Measurements from ENCODE around the gene MOG.
A peak's percentile ranks its signal among the peaks of the same experiment; 100 is the strongest.

Gene MOG

DNA sequence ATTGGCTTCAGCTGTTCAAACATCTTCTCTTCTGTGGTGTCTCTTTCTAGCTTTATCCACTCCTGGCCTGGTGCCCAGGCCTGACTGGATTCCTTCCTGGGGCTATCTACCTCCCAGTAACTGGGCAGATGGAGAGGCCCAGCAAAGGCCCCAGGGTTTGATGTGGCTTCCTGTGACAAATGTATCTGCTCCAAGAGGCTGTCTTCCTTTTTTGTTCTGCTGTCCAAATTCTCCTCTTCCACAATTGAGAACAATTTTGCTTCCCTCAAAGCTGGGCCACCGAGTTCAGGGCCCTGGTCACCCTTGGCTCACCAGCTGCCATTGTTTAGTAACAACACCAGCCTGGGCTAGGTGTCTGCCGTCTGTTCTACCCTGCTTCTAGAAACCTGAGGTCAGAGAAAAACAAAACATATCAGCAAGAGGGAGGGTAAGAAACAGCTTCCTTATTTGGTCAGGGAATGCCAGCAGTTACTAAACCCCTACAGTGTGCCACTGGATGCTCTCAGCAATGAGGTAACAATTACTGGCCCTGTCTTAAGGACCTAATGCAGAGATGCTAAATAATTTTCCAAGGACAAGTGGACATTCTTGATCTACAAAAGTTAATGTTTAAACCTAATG, 20.2 kb downstream of the MOG start:
- DNase-seq = peak; percentile 5

DNA sequence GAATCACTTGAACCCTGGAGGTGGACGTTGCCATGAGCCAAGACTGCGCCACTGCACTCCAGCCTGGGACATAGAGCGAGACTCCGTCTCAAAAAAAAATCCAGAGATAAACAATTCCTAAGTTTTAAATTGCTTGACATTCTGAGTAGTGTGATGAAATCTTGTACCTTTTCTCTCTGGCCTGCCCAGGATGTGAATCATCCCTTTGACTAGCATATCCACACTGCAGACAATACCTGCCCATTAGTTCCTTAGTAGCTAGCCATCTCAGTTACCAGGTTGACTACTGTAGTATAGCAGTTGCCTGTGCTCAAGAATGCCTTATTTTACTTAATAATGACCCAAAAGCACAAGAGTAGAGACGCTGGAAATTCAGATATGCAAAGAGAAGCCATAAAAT, 21.2 kb downstream of the MOG start:
- no peak for DNase-seq

DNA sequence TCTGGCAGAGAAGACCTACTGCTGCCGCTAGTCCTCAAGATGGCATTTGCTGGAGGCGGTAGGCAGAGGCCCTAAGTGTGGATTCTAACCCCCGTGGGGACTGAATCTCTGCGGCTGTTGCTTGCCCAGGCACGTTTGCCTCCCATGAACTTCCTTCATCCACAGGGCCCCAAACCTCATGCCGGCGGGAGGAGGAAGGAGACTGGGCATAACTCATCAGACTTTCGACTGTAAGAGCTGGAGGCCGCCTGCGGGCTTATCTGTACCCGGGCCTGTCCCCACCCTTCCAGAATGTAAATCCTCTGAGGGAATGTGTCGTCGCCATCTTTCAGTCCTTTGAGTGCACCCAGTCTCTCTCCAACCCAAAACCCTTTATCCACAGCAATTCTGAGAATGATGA, 23.1 kb downstream of the MOG start:
- DNase-seq = no peak

DNA sequence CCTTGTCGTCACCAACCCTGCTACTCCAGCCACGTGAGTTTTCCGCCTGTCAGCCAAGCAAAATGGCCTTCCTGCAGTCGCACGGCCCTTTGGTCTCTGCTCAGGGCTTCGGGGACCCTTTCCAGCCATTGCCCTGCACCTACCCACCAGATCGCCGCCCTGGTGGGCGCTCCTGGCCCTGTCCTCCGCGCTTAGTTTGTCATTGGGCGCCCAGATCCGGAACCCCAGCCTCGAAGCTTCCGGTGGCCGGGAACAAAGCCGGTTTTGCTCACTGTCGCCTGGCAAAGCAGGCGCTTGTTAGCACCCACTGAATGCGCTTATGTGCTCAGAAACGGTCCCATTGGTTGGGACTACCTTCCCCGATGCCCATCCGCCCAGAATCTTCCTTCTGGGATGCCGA, 23.5 kb downstream of the MOG start:
- DNase-seq = no peak

DNA sequence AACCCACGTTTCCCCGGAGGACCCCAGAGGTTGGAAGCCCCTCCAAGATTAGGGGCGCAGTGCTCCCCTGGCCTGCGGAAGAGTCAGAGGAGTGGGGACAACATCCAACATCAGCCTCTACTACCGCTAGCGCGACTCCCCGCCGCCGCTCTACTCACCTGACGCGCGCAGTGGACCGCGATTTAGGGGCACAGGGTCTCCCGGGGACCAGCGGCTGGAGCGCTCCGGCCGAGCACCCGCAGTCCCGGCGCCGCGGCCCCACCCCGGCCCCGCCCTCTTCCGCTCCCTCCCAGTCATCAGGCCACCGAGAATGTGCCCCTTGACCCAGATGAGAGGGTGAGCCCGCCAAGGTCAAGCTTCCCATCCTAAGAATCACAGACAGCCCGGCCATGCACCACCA, 24.0 kb downstream of the MOG start, which contains the start of gene ZFP57:
Gene ZFP57, minus strand, starts transcription at position 249 of the 400 bp plus-strand sequence. CDS start 4,149 bp downstream, outside the sequence.
- DNase-seq = no peak

DNA sequence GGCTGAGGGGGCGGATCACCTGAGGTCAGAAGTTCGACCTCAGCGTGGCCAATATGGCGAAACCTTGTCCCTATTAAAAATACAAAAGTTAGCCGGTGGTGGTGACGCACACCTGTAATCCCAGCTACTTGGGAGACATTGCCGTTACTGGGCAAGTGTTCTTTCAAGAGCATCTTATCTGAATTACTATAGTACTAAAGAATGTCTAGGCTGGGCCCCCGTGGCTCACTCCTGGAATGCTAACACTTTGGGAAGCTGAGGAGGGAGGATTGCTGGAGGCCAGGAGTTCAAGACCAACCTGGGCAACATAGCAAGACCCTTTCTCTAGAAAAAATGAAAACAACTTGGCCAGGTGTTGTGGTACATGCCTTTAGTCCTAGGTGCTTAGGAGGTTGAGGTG, 24.9 kb downstream of the MOG start:
- DNase-seq = no peak

DNA sequence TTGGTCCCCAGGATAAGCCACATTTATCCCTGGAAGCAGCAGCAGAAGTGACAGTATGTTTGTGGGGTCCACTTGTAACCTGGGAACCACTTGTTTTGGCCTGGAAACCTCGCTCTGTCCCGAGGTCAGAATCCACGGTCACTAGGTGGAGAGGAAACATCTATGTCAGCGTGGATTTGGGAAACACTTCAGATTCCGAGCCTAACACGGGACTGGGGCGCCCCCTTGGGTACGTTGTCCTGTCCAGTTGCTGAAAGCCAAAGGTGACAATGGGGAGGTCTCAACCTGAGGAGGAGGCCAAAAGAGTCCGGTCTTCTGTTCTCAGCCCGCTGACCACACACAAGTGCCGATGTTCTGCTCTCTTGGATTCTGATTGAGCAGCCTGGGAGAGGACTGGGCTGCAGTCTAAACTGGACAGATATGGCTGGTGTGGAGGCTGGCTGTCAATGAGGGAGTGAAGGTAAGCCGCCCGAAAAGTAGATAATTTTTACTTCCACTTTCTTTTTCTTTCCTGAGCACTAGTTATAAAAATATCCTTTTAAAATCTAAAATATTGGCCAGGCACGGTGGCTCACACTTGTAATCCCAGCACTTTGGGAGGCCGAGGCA, 28.9 kb downstream of the MOG start:
- DNase-seq = no peak

DNA sequence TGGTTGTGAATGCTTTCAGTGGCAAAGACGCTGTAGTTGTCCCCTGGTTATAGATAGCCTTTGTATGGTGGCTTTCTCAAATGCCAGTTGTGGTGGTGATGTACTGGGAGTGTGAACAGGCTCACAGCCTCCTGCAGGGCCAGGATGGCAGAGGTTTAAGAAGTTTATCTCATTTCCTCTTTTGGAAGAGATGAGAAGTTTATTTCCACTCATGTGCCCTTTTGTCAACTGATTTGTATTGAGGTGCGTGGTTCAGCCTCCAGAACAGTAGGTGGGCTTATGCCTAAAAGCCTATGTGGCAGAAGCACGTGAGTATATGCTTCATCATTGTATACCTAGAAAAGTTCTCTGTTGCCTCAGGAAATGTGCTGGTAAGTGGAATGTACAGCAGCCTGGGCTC, 37.7 kb downstream of the MOG start:
- DNase-seq = no peak

DNA sequence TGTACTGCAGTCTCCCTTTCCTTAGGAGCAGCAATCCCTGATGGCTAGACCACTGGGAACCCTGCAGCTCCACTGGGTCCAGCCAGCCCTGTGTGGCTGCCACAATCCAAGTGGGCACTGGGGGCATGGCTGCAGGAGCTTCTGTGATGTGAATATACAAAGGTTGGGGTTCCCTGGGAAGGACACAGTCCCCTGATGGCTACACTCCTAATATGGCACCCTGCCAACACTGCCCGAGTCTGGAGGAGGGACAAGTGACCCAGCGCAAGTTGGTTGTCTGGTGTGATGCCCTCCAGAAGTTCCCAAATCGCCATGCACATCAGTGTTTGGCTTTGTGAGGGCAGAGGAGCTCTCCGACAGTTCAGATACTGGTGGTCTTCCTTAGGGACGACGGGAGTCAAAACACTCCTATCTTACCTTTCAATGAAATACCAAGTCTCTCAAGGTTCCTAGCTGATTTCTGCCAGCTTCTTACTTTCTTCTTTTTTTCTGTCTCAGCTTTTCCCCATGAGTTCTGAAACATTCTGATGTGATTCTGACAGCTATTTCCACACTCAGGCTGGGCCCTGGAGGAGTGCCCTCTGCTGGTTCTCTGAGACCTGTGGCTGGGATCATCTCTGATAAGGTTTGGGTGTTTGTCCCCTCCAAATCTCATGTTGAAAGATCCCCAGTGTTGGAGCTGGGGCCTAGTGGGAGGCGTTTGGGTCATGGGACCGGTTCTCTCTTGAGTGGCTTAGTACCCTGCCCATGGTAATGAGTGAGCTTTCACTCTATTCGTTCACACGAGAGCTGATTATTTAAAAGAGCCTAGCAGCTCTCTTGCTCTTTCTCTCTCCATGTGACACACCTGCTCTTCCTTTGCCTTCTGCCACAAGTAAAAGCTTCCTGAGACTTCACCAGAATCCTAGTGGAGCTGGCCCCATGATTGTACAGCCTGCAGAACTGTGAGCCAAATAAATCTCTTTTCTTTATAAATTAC, 39.5 kb downstream of the MOG start:
- DNase-seq = no peak

DNA sequence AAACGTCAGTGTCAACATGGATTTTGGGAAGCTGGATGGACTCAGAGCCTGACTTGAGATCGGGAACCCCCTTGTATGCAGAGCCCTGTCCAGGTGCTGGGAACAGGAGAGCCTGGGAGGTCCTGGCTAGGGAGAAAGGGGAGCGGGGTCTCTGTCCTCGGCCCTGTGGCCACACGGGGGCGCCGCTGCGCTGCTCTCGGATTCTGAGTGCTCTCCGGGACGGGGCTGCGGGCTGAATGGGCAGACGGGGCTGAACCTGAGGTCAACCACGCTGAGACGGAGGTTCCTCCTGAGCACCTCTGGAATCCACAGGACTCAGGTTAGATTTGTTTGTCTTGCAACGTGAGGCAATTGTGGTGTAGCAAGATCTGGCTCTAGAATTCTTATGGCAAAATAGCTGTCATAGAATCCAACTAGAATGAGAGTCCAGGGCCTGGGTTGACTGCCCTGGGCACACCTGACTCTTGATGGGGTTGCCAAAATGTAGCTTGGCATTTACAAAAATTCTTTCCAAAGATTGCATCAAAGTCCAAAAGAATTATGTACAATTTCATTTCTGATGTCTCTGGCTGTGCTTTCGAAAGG, 45.7 kb downstream of the MOG start:
- DNase-seq = no peak

DNA sequence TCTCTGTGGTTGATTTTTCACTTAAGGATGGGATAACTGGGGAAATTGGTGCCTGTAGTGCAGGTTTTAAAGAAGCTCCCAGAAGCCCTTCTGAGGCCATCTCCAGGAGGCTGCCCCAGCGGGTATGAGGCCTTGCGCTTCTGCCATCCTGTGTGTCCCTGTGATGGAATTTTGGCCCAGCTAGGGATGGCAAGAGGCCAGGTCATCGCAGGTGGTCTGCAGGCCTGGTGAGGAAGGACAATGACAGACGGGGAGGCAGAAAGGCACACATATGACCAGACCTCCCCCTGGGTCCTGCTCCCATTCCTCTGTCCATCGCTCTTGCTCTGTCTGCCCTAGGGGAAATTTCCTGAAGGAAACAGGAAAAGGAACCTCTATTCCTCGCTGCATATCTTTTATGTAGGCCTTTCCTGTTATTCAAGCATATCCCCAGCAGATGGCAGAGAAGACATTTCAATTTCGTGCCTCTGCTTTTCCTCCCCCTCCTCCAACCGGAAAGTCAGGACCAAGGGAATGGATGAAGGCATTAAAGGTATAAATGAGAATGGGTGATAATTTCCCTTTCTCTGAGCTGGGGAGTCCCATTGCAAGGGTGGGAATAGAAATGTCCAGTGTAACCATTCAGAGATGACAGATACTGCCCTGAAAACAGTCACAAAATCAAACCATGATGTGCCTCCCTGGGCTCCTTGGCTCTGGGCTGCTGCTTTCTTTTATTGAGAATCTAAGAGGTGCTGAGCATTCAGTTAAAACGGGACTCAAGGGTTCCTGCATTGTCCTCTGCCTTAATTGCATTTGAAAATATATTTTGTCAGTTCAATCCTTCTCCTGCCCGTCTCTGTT, 48.7 kb downstream of the MOG start:
- peak; percentile 46 for DNase-seq

DNA sequence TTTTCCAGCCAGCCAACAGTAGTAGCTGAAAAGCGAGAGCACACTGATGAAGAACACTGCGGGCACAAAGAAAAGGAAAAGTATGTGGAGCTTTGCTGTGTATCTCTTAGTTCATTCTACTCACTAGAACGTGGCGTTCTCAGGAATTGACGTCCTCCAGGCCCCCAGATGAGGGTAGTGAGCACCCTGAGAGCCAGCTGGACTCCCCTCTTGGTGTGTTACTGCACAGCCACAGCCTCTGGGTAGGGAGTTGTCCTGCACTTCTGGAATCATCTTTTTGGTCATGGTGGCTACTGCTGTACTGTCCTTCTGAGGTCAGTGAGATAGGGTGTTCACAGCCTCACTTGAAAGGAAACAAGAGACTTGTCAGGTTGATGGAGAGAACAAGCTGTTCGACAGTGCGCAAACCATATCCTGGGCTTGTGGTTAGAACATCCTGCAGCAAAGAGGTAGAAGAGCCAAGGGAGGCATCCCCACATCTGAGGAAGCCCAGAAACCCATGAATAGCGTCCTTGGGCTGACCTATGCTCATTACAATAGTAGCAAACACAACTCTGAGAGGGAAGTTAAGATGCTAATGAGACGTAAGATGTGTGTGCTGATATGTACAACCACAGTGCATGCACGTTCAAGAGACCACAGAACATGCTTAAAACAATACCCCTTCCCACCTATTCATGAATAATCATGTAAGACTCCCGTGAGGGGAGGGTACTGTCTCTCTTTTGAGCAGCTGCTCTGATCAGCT, 51.7 kb downstream of the MOG start:
- DNase-seq = no peak

DNA sequence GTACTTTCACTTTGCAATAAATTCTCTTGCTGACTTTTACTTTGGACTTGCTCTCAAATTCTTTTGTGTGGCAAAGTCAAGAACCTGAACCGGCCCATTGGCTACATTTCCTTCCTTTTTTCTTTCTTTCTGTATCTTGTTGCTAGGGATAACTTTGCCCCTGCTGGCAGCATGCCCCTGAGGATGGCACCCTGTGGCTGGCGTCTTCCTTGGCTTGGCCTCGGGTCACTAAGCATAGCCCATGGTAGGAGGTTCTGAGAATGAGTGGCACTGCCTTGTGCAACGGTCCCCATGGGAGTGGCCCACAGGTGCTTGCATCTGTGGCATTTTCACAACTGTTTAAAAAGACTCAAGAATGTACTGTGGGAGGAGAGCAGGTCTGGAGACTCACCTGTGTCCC, 52.3 kb downstream of the MOG start:
- no peak for DNase-seq

DNA sequence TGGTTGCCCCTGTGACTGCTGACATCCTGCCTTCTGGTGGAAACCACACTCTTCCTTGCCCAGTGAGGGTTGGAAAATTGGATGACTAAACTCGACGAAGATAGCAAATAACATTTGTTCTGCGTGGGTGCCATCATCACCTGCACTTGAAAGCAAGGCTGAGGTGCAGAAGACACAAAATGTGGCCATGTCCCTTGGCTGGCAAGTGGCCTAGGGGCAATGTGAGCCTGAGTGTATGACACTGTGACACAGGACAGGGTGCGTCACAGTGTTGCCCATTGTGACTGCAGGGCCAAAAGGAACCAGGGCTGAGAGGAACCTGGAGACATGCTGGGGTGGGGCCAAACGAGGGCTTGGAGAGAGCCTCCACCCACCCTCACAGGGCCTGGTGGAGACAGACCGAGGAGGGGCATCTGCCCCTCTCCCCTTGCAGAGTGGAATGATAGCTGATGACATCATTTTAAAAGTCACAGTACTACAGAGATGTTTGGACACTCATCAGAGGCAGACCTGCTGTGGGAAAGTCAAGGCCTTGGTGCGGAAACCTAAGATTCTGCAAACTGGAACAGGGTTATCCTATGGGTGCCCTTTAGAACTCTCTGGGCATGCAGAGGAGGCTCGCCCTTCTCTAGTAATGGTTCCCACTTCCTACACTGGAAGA, 53.5 kb downstream of the MOG start:
- no peak for DNase-seq

DNA sequence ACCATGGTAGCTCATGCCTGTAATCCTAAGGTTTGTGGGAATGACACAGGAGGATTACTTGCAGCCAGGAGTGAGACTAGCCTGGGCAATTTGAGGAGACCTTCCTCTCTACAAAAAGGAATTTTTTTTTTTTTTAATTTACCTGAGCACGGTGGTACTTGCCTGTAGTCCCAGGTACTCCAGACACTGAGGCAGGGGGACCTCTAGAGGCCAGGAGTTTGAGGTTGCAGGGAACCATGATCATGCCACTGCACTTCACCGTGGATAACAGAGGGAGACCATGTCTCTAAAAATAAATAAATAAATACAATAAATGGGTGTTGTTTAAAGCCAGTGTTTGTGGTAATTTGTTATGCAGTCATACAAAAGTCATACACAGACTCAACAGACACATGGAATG, 64.0 kb downstream of the MOG start:
- no peak for DNase-seq

All from fibroblast of skin of abdomen (primary cell).